H1 (cell line): ENCODE results near the gene ARMH2. TPM values are rescaled to one million over a fixed set of nuclear protein-coding genes. Genes with fewer than 3 reads are reported as not detected.

ENCODE experiments used
- CBX8 ChIP-seq: fragments of 300-800, 300-1000 bp; sonication (generic); IDR thresholded peaks from 2 replicates; pipeline ENCODE4 v1.7.1; 2016; ENCODE audit warnings: low read depth, low read length, borderline replicate concordance
- EP300 ChIP-seq, 2 experiments: IDR thresholded peaks; 1 replicate in 1 of 2; 2 replicates in 1 of 2; pipeline ENCODE4 v1.6.1; 2011 to 2012; ENCODE audit warnings: low read depth in 2 of 2, low read length in 2 of 2, mild to moderate bottlenecking in 2 of 2, borderline replicate concordance in 1 of 2, inconsistent platforms in 1 of 2, moderate library complexity in 1 of 2
- KDM5A ChIP-seq: fragments of 200-600 bp; IDR thresholded peaks from 2 replicates; pipeline ENCODE4 v1.7.1; 2012; ENCODE audit warnings: mild to moderate bottlenecking, low read length, inconsistent platforms, mixed read lengths
- RNF2 ChIP-seq: fragments of 200-900, 300-1000 bp; sonication (generic); IDR thresholded peaks from 2 replicates; pipeline ENCODE4 v1.7.1; 2016; ENCODE audit warnings: borderline replicate concordance, low read depth, mild to moderate bottlenecking, antibody characterized with exemption, low read length; ENCODE audit not compliant: poor library complexity, severe bottlenecking; ENCODE audit errors: missing control alignments
- SP2 ChIP-seq: IDR thresholded peaks from 2 replicates; pipeline ENCODE4 v1.6.1; 2012; ENCODE audit warnings: mild to moderate bottlenecking, low read length, inconsistent platforms
- SUZ12 ChIP-seq: fragments of 200-600 bp; sonication (generic); IDR thresholded peaks from 2 replicates; pipeline ENCODE4 v1.6.1; 2012; ENCODE audit warnings: mild to moderate bottlenecking, inconsistent platforms, low read length, moderate library complexity, mixed read lengths
- TAF1 ChIP-seq: IDR thresholded peaks from 2 replicates; pipeline ENCODE4 v1.6.1; 2011; ENCODE audit warnings: mild to moderate bottlenecking, low read depth, low read length
- polyA plus RNA-seq, 7 experiments: library from polyadenylated mRNA; depleted of rRNA in 3 of 7; stranded (reverse) in 5 of 7; unstranded in 2 of 7; fragments of >200 nt in 5 of 7; fragments of 200-250 nt in 2 of 7; gene quantifications; 1 replicate in 5 of 7; 2 replicates in 1 of 7; 4 replicates in 1 of 7; pipeline versions ENCODE4 v1.2.1 to v1.2.3, GENCODE V29; 2011 to 2013; ENCODE audit warnings: missing spikeins in 2 of 7, mixed read lengths in 2 of 7
- total RNA-seq: library from RNA; stranded (reverse); fragmentation: NEBNext Ultra II Directional; extraction: Animal tissue kit (Norgen Biotek cat#: 25700); gene quantifications from 2 replicates; pipeline ENCODE4 v1.2.1, GENCODE V29; 2021
- TF ChIP-seq, protein P1 (sequence below): fragments of 300-600 bp; sonication (generic); IDR thresholded peaks from 2 replicates; pipeline ENCODE4 v1.7.1; 2012; ENCODE audit warnings: low read length, moderate library complexity, mild to moderate bottlenecking, inconsistent platforms; ENCODE audit not compliant: insufficient replicate concordance
- TF ChIP-seq, protein P2 (sequence below): IDR thresholded peaks from 2 replicates; pipeline ENCODE4 v1.6.1; 2012; ENCODE audit warnings: low read length, inconsistent platforms

Gene ARMH2
- total and polyA plus RNA-seq, 2 of the 8 experiments (the other 6 are each of a cell fraction or from before 2014, with no cell fraction given) = not detected

DNA sequence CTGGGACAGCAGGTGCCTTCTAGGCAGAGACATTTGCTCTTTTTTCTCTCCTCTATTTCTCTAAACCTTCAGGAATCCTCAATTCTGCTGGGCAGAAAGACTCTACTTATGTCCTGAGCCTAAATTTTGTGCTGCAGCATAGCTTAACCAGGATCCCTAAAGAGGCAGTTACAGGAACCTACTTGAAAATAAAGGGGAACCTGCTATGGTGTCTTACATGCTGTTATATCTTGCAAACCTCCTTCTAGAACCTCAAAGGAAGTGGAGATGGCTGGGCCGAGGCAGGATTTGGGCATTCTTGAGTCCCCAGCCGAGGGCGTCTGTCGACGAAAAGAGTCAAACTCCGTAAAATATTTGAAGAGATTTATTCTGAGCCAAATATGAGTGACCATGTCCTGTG is 41.1 kb downstream of the ARMH2 start (continued):
- TF ChIP-seq, protein P1, sequence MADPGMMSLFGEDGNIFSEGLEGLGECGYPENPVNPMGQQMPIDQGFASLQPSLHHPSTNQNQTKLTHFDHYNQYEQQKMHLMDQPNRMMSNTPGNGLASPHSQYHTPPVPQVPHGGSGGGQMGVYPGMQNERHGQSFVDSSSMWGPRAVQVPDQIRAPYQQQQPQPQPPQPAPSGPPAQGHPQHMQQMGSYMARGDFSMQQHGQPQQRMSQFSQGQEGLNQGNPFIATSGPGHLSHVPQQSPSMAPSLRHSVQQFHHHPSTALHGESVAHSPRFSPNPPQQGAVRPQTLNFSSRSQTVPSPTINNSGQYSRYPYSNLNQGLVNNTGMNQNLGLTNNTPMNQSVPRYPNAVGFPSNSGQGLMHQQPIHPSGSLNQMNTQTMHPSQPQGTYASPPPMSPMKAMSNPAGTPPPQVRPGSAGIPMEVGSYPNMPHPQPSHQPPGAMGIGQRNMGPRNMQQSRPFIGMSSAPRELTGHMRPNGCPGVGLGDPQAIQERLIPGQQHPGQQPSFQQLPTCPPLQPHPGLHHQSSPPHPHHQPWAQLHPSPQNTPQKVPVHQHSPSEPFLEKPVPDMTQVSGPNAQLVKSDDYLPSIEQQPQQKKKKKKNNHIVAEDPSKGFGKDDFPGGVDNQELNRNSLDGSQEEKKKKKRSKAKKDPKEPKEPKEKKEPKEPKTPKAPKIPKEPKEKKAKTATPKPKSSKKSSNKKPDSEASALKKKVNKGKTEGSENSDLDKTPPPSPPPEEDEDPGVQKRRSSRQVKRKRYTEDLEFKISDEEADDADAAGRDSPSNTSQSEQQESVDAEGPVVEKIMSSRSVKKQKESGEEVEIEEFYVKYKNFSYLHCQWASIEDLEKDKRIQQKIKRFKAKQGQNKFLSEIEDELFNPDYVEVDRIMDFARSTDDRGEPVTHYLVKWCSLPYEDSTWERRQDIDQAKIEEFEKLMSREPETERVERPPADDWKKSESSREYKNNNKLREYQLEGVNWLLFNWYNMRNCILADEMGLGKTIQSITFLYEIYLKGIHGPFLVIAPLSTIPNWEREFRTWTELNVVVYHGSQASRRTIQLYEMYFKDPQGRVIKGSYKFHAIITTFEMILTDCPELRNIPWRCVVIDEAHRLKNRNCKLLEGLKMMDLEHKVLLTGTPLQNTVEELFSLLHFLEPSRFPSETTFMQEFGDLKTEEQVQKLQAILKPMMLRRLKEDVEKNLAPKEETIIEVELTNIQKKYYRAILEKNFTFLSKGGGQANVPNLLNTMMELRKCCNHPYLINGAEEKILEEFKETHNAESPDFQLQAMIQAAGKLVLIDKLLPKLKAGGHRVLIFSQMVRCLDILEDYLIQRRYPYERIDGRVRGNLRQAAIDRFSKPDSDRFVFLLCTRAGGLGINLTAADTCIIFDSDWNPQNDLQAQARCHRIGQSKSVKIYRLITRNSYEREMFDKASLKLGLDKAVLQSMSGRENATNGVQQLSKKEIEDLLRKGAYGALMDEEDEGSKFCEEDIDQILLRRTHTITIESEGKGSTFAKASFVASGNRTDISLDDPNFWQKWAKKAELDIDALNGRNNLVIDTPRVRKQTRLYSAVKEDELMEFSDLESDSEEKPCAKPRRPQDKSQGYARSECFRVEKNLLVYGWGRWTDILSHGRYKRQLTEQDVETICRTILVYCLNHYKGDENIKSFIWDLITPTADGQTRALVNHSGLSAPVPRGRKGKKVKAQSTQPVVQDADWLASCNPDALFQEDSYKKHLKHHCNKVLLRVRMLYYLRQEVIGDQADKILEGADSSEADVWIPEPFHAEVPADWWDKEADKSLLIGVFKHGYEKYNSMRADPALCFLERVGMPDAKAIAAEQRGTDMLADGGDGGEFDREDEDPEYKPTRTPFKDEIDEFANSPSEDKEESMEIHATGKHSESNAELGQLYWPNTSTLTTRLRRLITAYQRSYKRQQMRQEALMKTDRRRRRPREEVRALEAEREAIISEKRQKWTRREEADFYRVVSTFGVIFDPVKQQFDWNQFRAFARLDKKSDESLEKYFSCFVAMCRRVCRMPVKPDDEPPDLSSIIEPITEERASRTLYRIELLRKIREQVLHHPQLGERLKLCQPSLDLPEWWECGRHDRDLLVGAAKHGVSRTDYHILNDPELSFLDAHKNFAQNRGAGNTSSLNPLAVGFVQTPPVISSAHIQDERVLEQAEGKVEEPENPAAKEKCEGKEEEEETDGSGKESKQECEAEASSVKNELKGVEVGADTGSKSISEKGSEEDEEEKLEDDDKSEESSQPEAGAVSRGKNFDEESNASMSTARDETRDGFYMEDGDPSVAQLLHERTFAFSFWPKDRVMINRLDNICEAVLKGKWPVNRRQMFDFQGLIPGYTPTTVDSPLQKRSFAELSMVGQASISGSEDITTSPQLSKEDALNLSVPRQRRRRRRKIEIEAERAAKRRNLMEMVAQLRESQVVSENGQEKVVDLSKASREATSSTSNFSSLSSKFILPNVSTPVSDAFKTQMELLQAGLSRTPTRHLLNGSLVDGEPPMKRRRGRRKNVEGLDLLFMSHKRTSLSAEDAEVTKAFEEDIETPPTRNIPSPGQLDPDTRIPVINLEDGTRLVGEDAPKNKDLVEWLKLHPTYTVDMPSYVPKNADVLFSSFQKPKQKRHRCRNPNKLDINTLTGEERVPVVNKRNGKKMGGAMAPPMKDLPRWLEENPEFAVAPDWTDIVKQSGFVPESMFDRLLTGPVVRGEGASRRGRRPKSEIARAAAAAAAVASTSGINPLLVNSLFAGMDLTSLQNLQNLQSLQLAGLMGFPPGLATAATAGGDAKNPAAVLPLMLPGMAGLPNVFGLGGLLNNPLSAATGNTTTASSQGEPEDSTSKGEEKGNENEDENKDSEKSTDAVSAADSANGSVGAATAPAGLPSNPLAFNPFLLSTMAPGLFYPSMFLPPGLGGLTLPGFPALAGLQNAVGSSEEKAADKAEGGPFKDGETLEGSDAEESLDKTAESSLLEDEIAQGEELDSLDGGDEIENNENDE = no peak
- TF ChIP-seq EP300 (IDR thresholded peaks at IDR 0.05; ENCODE audit: borderline replicate concordance in 1 of 2, low read depth in 2 of 2, low read length in 2 of 2) (no peak), CBX8 (no peak), SP2 (no peak), KDM5A (no peak), SUZ12 (no peak), TAF1 (no peak), RNF2 (no peak)
- TF ChIP-seq, protein P2, sequence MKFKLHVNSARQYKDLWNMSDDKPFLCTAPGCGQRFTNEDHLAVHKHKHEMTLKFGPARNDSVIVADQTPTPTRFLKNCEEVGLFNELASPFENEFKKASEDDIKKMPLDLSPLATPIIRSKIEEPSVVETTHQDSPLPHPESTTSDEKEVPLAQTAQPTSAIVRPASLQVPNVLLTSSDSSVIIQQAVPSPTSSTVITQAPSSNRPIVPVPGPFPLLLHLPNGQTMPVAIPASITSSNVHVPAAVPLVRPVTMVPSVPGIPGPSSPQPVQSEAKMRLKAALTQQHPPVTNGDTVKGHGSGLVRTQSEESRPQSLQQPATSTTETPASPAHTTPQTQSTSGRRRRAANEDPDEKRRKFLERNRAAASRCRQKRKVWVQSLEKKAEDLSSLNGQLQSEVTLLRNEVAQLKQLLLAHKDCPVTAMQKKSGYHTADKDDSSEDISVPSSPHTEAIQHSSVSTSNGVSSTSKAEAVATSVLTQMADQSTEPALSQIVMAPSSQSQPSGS = no peak
